Hepatocyte (in vitro differentiated cells): ENCODE measurements around the gene TOLLIP. TPM values are rescaled to one million over a fixed set of nuclear protein-coding genes. Genes with fewer than 3 reads are reported as not detected.

ENCODE experiments used
- DNase-seq: peaks from one replicate; pipeline ENCODE4 v3.0.0-alpha.2; 2016; ENCODE audit warnings: low spot score
- H2AFZ ChIP-seq: fragments of 200-600 bp; sonication (generic); 2 replicates; pipeline ENCODE4 v1.6.0; 2016; ENCODE audit warnings: antibody characterized with exemption, mild to moderate bottlenecking
- H3K27ac ChIP-seq: fragments of 200-600 bp; sonication (generic); 2 replicates; pipeline ENCODE4 v1.5.1; 2016; ENCODE audit warnings: mild to moderate bottlenecking
- H3K27me3 ChIP-seq: fragments of 200-600 bp; sonication (generic); 2 replicates; pipeline ENCODE4 v1.6.1; 2016
- H3K36me3 ChIP-seq: fragments of 200-600 bp; sonication (generic); replicated peaks from 2 replicates; pipeline ENCODE4 v1.5.1; 2016; ENCODE audit warnings: low read depth; ENCODE audit not compliant: insufficient read depth
- H3K4me1 ChIP-seq: fragments of 200-600 bp; sonication (generic); 2 replicates; pipeline ENCODE4 v1.5.1; 2016; ENCODE audit warnings: mild to moderate bottlenecking, moderate library complexity; ENCODE audit not compliant: insufficient read depth
- H3K4me2 ChIP-seq: fragments of 200-600 bp; sonication (generic); 2 replicates; pipeline ENCODE4 v1.6.0; 2016
- H3K4me3 ChIP-seq: fragments of 200-600 bp; sonication (generic); 2 replicates; pipeline ENCODE4 v1.5.1; 2016; ENCODE audit warnings: mild to moderate bottlenecking
- H3K79me2 ChIP-seq: fragments of 200-600 bp; sonication (generic); 2 replicates; pipeline ENCODE4 v1.6.0; 2017; ENCODE audit warnings: mild to moderate bottlenecking
- H3K9me2 ChIP-seq: fragments of 200-600 bp; sonication (generic); replicated peaks from 2 replicates; pipeline ENCODE4 v1.6.0; 2017; ENCODE audit warnings: mild to moderate bottlenecking; ENCODE audit not compliant: insufficient read depth
- H3K9me3 ChIP-seq: fragments of 200-600 bp; sonication (generic); 2 replicates; pipeline ENCODE4 v1.5.1; 2016; ENCODE audit warnings: low read depth, mild to moderate bottlenecking
- H4K20me1 ChIP-seq: fragments of 200-600 bp; sonication (generic); 2 replicates; pipeline ENCODE4 v1.6.0; 2016; ENCODE audit warnings: mild to moderate bottlenecking; ENCODE audit not compliant: insufficient read depth, poor library complexity, severe bottlenecking
- EZH2 ChIP-seq: fragments of 200-600 bp; sonication (generic); IDR thresholded peaks from 2 replicates; pipeline ENCODE4 v1.6.1; 2016; ENCODE audit warnings: antibody characterized with exemption, mild to moderate bottlenecking, borderline replicate concordance
- EZH2phosphoT487 ChIP-seq: fragments of 200-600 bp; sonication (generic); IDR thresholded peaks from one replicate; pipeline ENCODE4 v1.6.1; 2018; ENCODE audit warnings: antibody characterized with exemption, mild to moderate bottlenecking, low read depth, moderate library complexity; ENCODE audit not compliant: unreplicated experiment, severe bottlenecking
- WGBS: methylation state at CpG from one replicate; pipeline ENCODE4 v1.1.6; 2016; ENCODE audit warnings: low lambda C conversion rate; ENCODE audit errors: missing lambda C conversion rate; 5-methylcytosine and 5-hydroxymethylcytosine counted together
- polyA plus RNA-seq: library from polyadenylated mRNA; unstranded; fragments of >200 nt; fragmentation: Nextera tagmentation; extraction: Ambion mirVana; gene quantifications from 2 replicates; pipeline ENCODE4 v1.2.1, GENCODE V29; 2016
- total RNA-seq: library from RNA; depleted of rRNA; stranded (reverse); fragments of >200 nt; gene quantifications from 2 replicates; pipeline ENCODE4 v1.2.3, GENCODE V29; 2014
- TF ChIP-seq, protein P1 (sequence below): fragments of 200-600 bp; sonication (generic); IDR thresholded peaks from 2 replicates; pipeline ENCODE4 v1.5.1; 2016; ENCODE audit warnings: antibody characterized with exemption, mild to moderate bottlenecking; ENCODE audit not compliant: poor library complexity

TOLLIP gene
- total and polyA plus RNA-seq, 2 experiments from 2014 or later = 33.3 to 80.9 TPM

DNA sequence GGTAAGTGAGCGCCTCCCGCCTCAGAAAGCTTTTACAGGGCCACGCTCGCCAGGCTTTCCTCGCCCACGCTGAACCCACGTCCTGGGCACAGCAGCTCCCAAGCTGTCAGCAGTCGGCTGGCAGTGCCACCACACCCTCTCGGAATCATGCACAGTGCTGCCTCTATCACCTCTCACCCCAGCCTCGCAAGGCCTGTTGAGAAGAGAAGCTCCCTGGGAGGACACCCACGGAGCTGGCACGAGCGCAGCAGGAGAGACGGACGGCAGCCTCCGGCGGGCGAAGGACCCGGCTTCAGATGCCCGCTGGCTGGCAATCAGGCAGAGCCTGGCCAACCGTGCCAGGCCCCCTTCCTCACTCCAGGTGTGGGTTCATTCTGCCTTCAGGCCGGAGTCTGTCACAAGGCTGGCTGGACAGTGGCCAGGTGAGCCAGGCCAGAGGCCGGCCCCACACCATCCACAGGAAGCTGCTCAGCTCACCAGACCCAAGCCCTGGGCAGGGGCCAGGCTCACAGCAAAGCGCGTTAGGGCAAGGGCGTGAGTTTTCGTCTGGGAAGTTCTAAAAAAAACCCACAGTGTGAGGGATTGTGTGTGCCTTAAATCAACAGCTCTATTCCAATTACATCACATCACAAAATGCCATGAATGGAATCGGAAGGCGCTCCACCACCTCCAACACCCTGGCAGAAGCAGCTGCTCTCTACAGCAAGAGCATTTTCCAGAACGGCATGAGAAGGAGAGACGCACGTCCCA is 33.2 kb downstream of the TOLLIP start:
- no peaks in the 10 kb centered on the region for H3K36me3 ChIP-seq

DNA sequence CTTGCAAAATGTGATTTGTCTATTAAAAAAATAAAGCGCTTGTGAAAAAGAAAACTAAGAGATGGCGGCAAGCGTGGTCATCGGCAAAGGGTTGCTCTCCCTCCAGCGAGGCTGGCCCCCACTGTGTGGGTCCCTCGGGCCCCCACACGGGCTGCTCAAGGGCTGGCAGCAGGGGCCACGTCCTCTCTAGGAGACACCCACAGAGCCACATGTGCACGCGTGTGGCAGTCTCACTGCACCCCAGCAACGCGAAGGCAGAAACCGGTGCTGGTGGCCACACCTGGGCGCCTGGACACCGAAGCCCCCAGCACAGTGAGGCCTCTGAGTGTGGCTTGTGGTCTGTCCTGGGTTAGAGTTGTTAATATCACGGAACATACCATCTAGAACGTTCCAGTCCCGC is 34.4 kb downstream of the TOLLIP start:
- H3K27ac ChIP-seq = no peak overlapping the region
- H3K4me1 ChIP-seq = no peaks in the 10 kb centered on the region
- TF ChIP-seq, protein P1, sequence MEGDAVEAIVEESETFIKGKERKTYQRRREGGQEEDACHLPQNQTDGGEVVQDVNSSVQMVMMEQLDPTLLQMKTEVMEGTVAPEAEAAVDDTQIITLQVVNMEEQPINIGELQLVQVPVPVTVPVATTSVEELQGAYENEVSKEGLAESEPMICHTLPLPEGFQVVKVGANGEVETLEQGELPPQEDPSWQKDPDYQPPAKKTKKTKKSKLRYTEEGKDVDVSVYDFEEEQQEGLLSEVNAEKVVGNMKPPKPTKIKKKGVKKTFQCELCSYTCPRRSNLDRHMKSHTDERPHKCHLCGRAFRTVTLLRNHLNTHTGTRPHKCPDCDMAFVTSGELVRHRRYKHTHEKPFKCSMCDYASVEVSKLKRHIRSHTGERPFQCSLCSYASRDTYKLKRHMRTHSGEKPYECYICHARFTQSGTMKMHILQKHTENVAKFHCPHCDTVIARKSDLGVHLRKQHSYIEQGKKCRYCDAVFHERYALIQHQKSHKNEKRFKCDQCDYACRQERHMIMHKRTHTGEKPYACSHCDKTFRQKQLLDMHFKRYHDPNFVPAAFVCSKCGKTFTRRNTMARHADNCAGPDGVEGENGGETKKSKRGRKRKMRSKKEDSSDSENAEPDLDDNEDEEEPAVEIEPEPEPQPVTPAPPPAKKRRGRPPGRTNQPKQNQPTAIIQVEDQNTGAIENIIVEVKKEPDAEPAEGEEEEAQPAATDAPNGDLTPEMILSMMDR = no peak
- TF ChIP-seq EZH2 (no peak), EZH2phosphoT487 (no peak)
- no peak overlapping the region for H3K4me2 ChIP-seq
- H3K36me3 ChIP-seq = no peaks in the 10 kb centered on the region
- 94% methylated on average over 17 of the region's 18 CpGs for WGBS
- H3K27me3 ChIP-seq = no peaks in the 10 kb centered on the region
- no peaks in the 10 kb centered on the region for H3K9me3 ChIP-seq
- DNase-seq = no peak
- no peaks in the 10 kb centered on the region for H4K20me1 ChIP-seq
- no peak overlapping the region for H3K4me3 ChIP-seq
- H2AFZ ChIP-seq = no peak overlapping the region
- no peaks in the 10 kb centered on the region for H3K9me2 ChIP-seq
- no peaks in the 10 kb centered on the region for H3K79me2 ChIP-seq

More for the DNA sequence above, 33.2 kb downstream of the TOLLIP start:
- TF ChIP-seq EZH2phosphoT487 = no peak
- TF ChIP-seq EZH2 = no peak
- TF ChIP-seq, protein P1 = no peak
- H3K79me2 ChIP-seq = no peaks in the 10 kb centered on the region
- H3K4me3 ChIP-seq = no peak overlapping the region
- no peak overlapping the region for H2AFZ ChIP-seq
- H3K4me1 ChIP-seq = no peaks in the 10 kb centered on the region
- H3K27ac ChIP-seq = no peak overlapping the region
- H3K4me2 ChIP-seq = no peak overlapping the region
- DNase-seq = no peak
- no peaks in the 10 kb centered on the region for H3K27me3 ChIP-seq
- H3K9me2 ChIP-seq = no peaks in the 10 kb centered on the region
- WGBS = 98% methylated on average over 31 of the region's 32 CpGs
- H4K20me1 ChIP-seq = no peaks in the 10 kb centered on the region
- H3K9me3 ChIP-seq = no peaks in the 10 kb centered on the region

DNA sequence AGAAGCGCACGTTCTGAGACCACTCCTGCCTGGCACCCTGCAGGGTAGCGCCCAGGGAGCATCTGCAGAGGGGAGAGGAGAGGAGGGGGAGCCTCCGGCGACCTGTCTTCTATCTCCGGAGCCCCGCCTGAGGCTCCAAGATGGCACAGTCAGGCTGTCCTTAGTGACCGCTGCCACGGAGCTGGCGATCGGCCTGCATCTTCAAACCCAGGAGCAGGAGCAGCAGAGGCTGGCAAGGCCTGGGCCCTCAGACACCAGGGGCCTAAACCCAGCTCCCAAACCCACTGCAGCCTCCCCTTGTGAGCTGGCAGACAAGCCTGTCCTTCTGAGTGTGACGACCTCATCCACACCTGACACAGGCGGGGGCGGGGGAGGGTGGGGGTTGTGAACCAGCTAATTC is 34.9 kb downstream of the TOLLIP start:
- H3K79me2 ChIP-seq = no peaks in the 10 kb centered on the region
- H3K9me2 ChIP-seq = no peaks in the 10 kb centered on the region
- WGBS = 95% methylated on average over 14 of the region's 14 CpGs
- H3K4me1 ChIP-seq = no peaks in the 10 kb centered on the region
- no peak for DNase-seq
- H3K4me3 ChIP-seq = no peak overlapping the region
- no peaks in the 10 kb centered on the region for H3K9me3 ChIP-seq
- H3K27ac ChIP-seq = no peak overlapping the region
- H2AFZ ChIP-seq = no peak overlapping the region
- H4K20me1 ChIP-seq = no peaks in the 10 kb centered on the region
- TF ChIP-seq EZH2 (no peak), EZH2phosphoT487 (no peak)
- TF ChIP-seq, protein P1 = no peak
- H3K36me3 ChIP-seq = no peaks in the 10 kb centered on the region
- no peaks in the 10 kb centered on the region for H3K27me3 ChIP-seq
- H3K4me2 ChIP-seq = no peak overlapping the region
